H1 (cell line): ENCODE measurements around the gene KCNK3. TPM values are rescaled to one million over a fixed set of nuclear protein-coding genes. Genes with fewer than 3 reads are reported as not detected.

Source experiments
- CHD2 ChIP-seq: IDR thresholded peaks from 2 replicates; pipeline ENCODE4 v1.6.1; 2012; ENCODE audit warnings: low read length, improper control_type of control experiment
- MAFK ChIP-seq: IDR thresholded peaks from 2 replicates; pipeline ENCODE4 v1.6.1; 2012; ENCODE audit warnings: low read depth, mild to moderate bottlenecking, improper control_type of control experiment, low read length
- NANOG ChIP-seq: IDR thresholded peaks from 2 replicates; pipeline ENCODE4 v1.6.1; 2011; ENCODE audit warnings: low read length, low read depth, mild to moderate bottlenecking, inconsistent platforms; ENCODE audit not compliant: insufficient read depth, poor library complexity, severe bottlenecking
- RAD21 ChIP-seq, 2 experiments: IDR thresholded peaks in 1 of 2; conservative IDR thresholded peaks in 1 of 2; 2 replicates each; pipeline ENCODE4 v1.6.1; 2011; ENCODE audit warnings: low read depth in 2 of 2, low read length in 2 of 2, improper control_type of control experiment in 1 of 2, inconsistent platforms in 1 of 2, mild to moderate bottlenecking in 1 of 2, moderate library complexity in 1 of 2
- RNF2 ChIP-seq: fragments of 200-900, 300-1000 bp; sonication (generic); IDR thresholded peaks from 2 replicates; pipeline ENCODE4 v1.7.1; 2016; ENCODE audit warnings: borderline replicate concordance, low read depth, mild to moderate bottlenecking, antibody characterized with exemption, low read length; ENCODE audit not compliant: poor library complexity, severe bottlenecking; ENCODE audit errors: missing control alignments
- SIX5 ChIP-seq: IDR thresholded peaks from 2 replicates; pipeline ENCODE4 v1.6.1; 2011; ENCODE audit warnings: mild to moderate bottlenecking, low read depth, low read length
- polyA plus RNA-seq, 7 experiments: library from polyadenylated mRNA; depleted of rRNA in 3 of 7; stranded (reverse) in 5 of 7; unstranded in 2 of 7; fragments of >200 nt in 5 of 7; fragments of 200-250 nt in 2 of 7; gene quantifications; 1 replicate in 5 of 7; 2 replicates in 1 of 7; 4 replicates in 1 of 7; pipeline versions ENCODE4 v1.2.1 to v1.2.3, GENCODE V29; 2011 to 2013; ENCODE audit warnings: missing spikeins in 2 of 7, mixed read lengths in 2 of 7
- total RNA-seq: library from RNA; stranded (reverse); fragmentation: NEBNext Ultra II Directional; extraction: Animal tissue kit (Norgen Biotek cat#: 25700); gene quantifications from 2 replicates; pipeline ENCODE4 v1.2.1, GENCODE V29; 2021
- TF ChIP-seq, protein P1 (sequence below): fragments of 300-600 bp; sonication (generic); IDR thresholded peaks from 2 replicates; pipeline ENCODE4 v1.7.1; 2012; ENCODE audit warnings: low read length, moderate library complexity, mild to moderate bottlenecking, inconsistent platforms; ENCODE audit not compliant: insufficient replicate concordance
- TF ChIP-seq, protein P2 (sequence below): IDR thresholded peaks from 2 replicates; pipeline ENCODE4 v1.6.1; 2012; ENCODE audit warnings: low read length, inconsistent platforms

The KCNK3 gene
- total and polyA plus RNA-seq, 2 of the 8 experiments (the other 6 are each of a cell fraction or from before 2014, with no cell fraction given), result 0.29 to 0.30 TPM

DNA sequence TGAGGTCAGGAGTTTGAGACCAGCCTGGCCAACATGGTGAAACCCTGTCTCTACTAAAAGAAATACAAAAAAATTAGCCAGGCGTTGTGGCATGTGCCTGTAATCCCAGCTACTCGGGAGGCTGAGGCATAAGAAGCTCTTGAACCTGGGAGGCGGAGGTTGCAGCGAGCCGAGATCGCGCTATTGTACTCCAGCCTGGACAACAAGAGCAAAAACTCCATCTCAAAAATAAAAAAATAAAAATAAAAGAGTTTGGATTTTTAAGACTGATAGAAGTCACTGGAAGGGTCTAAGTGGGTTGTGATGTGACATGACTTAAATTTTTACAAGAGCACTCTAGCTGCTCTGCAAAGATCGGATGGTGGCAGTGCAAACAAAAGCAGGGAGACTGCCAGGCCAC lies 15.9 kb downstream of the KCNK3 start (continued):
- TF ChIP-seq, protein P1, sequence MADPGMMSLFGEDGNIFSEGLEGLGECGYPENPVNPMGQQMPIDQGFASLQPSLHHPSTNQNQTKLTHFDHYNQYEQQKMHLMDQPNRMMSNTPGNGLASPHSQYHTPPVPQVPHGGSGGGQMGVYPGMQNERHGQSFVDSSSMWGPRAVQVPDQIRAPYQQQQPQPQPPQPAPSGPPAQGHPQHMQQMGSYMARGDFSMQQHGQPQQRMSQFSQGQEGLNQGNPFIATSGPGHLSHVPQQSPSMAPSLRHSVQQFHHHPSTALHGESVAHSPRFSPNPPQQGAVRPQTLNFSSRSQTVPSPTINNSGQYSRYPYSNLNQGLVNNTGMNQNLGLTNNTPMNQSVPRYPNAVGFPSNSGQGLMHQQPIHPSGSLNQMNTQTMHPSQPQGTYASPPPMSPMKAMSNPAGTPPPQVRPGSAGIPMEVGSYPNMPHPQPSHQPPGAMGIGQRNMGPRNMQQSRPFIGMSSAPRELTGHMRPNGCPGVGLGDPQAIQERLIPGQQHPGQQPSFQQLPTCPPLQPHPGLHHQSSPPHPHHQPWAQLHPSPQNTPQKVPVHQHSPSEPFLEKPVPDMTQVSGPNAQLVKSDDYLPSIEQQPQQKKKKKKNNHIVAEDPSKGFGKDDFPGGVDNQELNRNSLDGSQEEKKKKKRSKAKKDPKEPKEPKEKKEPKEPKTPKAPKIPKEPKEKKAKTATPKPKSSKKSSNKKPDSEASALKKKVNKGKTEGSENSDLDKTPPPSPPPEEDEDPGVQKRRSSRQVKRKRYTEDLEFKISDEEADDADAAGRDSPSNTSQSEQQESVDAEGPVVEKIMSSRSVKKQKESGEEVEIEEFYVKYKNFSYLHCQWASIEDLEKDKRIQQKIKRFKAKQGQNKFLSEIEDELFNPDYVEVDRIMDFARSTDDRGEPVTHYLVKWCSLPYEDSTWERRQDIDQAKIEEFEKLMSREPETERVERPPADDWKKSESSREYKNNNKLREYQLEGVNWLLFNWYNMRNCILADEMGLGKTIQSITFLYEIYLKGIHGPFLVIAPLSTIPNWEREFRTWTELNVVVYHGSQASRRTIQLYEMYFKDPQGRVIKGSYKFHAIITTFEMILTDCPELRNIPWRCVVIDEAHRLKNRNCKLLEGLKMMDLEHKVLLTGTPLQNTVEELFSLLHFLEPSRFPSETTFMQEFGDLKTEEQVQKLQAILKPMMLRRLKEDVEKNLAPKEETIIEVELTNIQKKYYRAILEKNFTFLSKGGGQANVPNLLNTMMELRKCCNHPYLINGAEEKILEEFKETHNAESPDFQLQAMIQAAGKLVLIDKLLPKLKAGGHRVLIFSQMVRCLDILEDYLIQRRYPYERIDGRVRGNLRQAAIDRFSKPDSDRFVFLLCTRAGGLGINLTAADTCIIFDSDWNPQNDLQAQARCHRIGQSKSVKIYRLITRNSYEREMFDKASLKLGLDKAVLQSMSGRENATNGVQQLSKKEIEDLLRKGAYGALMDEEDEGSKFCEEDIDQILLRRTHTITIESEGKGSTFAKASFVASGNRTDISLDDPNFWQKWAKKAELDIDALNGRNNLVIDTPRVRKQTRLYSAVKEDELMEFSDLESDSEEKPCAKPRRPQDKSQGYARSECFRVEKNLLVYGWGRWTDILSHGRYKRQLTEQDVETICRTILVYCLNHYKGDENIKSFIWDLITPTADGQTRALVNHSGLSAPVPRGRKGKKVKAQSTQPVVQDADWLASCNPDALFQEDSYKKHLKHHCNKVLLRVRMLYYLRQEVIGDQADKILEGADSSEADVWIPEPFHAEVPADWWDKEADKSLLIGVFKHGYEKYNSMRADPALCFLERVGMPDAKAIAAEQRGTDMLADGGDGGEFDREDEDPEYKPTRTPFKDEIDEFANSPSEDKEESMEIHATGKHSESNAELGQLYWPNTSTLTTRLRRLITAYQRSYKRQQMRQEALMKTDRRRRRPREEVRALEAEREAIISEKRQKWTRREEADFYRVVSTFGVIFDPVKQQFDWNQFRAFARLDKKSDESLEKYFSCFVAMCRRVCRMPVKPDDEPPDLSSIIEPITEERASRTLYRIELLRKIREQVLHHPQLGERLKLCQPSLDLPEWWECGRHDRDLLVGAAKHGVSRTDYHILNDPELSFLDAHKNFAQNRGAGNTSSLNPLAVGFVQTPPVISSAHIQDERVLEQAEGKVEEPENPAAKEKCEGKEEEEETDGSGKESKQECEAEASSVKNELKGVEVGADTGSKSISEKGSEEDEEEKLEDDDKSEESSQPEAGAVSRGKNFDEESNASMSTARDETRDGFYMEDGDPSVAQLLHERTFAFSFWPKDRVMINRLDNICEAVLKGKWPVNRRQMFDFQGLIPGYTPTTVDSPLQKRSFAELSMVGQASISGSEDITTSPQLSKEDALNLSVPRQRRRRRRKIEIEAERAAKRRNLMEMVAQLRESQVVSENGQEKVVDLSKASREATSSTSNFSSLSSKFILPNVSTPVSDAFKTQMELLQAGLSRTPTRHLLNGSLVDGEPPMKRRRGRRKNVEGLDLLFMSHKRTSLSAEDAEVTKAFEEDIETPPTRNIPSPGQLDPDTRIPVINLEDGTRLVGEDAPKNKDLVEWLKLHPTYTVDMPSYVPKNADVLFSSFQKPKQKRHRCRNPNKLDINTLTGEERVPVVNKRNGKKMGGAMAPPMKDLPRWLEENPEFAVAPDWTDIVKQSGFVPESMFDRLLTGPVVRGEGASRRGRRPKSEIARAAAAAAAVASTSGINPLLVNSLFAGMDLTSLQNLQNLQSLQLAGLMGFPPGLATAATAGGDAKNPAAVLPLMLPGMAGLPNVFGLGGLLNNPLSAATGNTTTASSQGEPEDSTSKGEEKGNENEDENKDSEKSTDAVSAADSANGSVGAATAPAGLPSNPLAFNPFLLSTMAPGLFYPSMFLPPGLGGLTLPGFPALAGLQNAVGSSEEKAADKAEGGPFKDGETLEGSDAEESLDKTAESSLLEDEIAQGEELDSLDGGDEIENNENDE, result no peak
- TF ChIP-seq, protein P2, sequence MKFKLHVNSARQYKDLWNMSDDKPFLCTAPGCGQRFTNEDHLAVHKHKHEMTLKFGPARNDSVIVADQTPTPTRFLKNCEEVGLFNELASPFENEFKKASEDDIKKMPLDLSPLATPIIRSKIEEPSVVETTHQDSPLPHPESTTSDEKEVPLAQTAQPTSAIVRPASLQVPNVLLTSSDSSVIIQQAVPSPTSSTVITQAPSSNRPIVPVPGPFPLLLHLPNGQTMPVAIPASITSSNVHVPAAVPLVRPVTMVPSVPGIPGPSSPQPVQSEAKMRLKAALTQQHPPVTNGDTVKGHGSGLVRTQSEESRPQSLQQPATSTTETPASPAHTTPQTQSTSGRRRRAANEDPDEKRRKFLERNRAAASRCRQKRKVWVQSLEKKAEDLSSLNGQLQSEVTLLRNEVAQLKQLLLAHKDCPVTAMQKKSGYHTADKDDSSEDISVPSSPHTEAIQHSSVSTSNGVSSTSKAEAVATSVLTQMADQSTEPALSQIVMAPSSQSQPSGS, result no peak
- TF ChIP-seq CHD2, result no peak
- no peak for TF ChIP-seq SIX5
- no peak for TF ChIP-seq MAFK
- TF ChIP-seq RAD21 (IDR thresholded peaks at IDR 0.05 in 1 of 2, conservative IDR thresholded peaks at IDR 0.05 in 1 of 2; ENCODE audit: low read depth in 2 of 2, low read length in 2 of 2), result no peak
- TF ChIP-seq RNF2, result no peak
- no peak for TF ChIP-seq NANOG
